Right lobe of liver (tissue), 4 donors: ENCODE measurements around the gene TBCCD1.

Experiments used
- POLR2A ChIP-seq: fragments of 450-650 bp; IDR thresholded peaks from one replicate; pipeline ENCODE4 v1.6.1; 2017; ENCODE audit warnings: antibody characterized with exemption, mild to moderate bottlenecking
- TF ChIP-seq, protein P1 (sequence below), 4 donors: fragments of 200-600 bp in 3 of 4; fragments of 450-650 bp in 1 of 4; IDR thresholded peaks; one replicate each; pipeline versions ENCODE4 v1.5.1 to v1.8.0; 2016 to 2022; ENCODE audit warnings: antibody characterized with exemption in 4 of 4, mild to moderate bottlenecking in 2 of 4
- donor health status: DM: no; HTN: no; CAD: no.
- donor health status: DM: no; HTN: no; CAD: no.
- donor health status: DM: no; HTN: yes; CAD: no.

DNA sequence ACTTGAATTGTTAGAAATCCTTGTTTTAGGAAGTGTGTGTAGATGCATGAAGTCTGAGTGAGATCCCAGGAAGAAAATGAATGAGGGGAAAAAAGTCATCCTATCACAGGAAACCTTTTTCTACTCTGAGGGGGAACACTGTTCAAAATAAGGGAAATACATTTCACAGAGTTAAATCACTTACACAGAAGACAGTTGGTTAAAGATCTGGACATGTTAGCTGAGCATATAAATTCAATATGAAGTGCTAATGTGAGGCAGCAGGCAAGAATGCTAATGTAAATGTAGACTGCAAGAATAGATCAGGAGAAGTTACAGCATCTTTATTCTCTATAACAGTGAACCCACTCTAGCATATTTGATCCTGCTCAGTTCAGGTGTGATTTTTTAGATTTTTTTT, 2.6 kb downstream of the TBCCD1 start:
- TF ChIP-seq, protein P1, sequence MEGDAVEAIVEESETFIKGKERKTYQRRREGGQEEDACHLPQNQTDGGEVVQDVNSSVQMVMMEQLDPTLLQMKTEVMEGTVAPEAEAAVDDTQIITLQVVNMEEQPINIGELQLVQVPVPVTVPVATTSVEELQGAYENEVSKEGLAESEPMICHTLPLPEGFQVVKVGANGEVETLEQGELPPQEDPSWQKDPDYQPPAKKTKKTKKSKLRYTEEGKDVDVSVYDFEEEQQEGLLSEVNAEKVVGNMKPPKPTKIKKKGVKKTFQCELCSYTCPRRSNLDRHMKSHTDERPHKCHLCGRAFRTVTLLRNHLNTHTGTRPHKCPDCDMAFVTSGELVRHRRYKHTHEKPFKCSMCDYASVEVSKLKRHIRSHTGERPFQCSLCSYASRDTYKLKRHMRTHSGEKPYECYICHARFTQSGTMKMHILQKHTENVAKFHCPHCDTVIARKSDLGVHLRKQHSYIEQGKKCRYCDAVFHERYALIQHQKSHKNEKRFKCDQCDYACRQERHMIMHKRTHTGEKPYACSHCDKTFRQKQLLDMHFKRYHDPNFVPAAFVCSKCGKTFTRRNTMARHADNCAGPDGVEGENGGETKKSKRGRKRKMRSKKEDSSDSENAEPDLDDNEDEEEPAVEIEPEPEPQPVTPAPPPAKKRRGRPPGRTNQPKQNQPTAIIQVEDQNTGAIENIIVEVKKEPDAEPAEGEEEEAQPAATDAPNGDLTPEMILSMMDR (IDR thresholded peaks at IDR 0.05): no peak
- TF ChIP-seq POLR2A: no peak
